B cell (primary cell): ENCODE results near the gene ZP3. TPM values are rescaled to one million over a fixed set of nuclear protein-coding genes. Genes with fewer than 3 reads are reported as not detected.

Source experiments
- ATAC-seq: fragments of 200-7000 bp; cut with Tn5 transposase; one replicate; pipeline ENCODE4 v1.10.0; 2021; ENCODE audit warnings: low read depth, mild to moderate bottlenecking, moderate number of reproducible peaks, moderate library complexity
- CTCF ChIA-PET: fragments of 350-600 bp; sonication (Branson Sonifier 250); formaldehyde crosslinking; loops from one replicate; lab custom pipeline; 2021; ENCODE audit warnings: antibody characterized with exemption, inconsistent platforms; lab: Charles Lee
- POLR2A ChIA-PET: fragments of 350-600 bp; sonication (Branson Sonifier 250); formaldehyde crosslinking; loops from one replicate; lab custom pipeline; 2021; ENCODE audit warnings: antibody characterized with exemption; lab: Charles Lee
- DNase-seq: peaks from one replicate; pipeline ENCODE4 v3.0.0; 2013
- H2AFZ ChIP-seq: 2 replicates; pipeline ENCODE4 v1.6.1; 2012; ENCODE audit warnings: mild to moderate bottlenecking, low read depth, low read length; ENCODE audit not compliant: insufficient read depth, poor library complexity, severe bottlenecking
- H3K27ac ChIP-seq, 2 donors: 1 replicate in 1 of 2; 2 replicates in 1 of 2; pipeline ENCODE4 v1.5.1; 2012 to 2013; ENCODE audit warnings: low read length in 2 of 2, mild to moderate bottlenecking in 2 of 2, moderate library complexity in 1 of 2
- H3K27me3 ChIP-seq, 4 experiments: fragments of 200-600 bp in 1 of 4; sonication (generic) in 1 of 4; replicated peaks in 1 of 4; 1 replicate in 2 of 4; 2 replicates in 2 of 4; pipeline versions ENCODE4 v1.6.1 to v1.7.0; 2013 to 2016; ENCODE audit warnings: low read length in 3 of 4, mild to moderate bottlenecking in 2 of 4, mixed read lengths in 1 of 4, moderate library complexity in 1 of 4; ENCODE audit not compliant: insufficient read depth in 4 of 4, control insufficient read depth in 3 of 4; ENCODE audit errors: control extremely low read depth in 1 of 4
- H3K36me3 ChIP-seq, 2 experiments: replicated peaks in 1 of 2; 1 replicate in 1 of 2; 2 replicates in 1 of 2; pipeline versions ENCODE4 v1.6.1 to v1.7.1; 2013; ENCODE audit warnings: low read length in 1 of 2; ENCODE audit not compliant: insufficient read depth in 2 of 2, control insufficient read depth in 1 of 2; ENCODE audit errors: control extremely low read depth in 1 of 2, extremely low read depth in 1 of 2
- H3K4me1 ChIP-seq, 2 donors: fragments of 200-600 bp in 1 of 2; sonication (generic) in 1 of 2; 1 replicate in 1 of 2; 2 replicates in 1 of 2; pipeline versions ENCODE4 v1.5.1 to v1.6.1; 2013 to 2017; ENCODE audit warnings: low read length in 2 of 2; ENCODE audit not compliant: control insufficient read depth in 2 of 2, insufficient read depth in 2 of 2
- H3K4me2 ChIP-seq: replicated peaks from 2 replicates; pipeline ENCODE3; 2012; ENCODE audit warnings: mild to moderate bottlenecking, low read depth, low read length; ENCODE audit not compliant: poor library complexity, severe bottlenecking
- H3K4me3 ChIP-seq, 5 experiments: fragments of 200-600 bp in 1 of 5; sonication (generic) in 1 of 5; 1 replicate in 3 of 5; 2 replicates in 2 of 5; pipeline versions ENCODE4 v1.5.1 to v1.7.0; 2011 to 2016; ENCODE audit warnings: low read length in 4 of 5, mild to moderate bottlenecking in 4 of 5, low read depth in 2 of 5, control low read depth in 1 of 5, moderate library complexity in 1 of 5; ENCODE audit not compliant: insufficient read depth in 1 of 5; ENCODE audit errors: control extremely low read depth in 1 of 5, extremely low read depth in 1 of 5
- H3K79me2 ChIP-seq: fragments of 200-600 bp; sonication (generic); one replicate; pipeline ENCODE4 v1.6.0; 2016; ENCODE audit warnings: low read length; ENCODE audit not compliant: control insufficient read depth, insufficient read depth
- H3K9ac ChIP-seq: fragments of 200-600 bp; sonication (generic); 2 replicates; pipeline ENCODE4 v1.6.1; 2017; ENCODE audit warnings: mild to moderate bottlenecking, low read length, moderate library complexity
- H3K9me3 ChIP-seq, 3 donors: one replicate each; pipeline versions ENCODE4 v1.6.1 to v1.7.1; 2013; ENCODE audit warnings: low read length in 2 of 3; ENCODE audit not compliant: control insufficient read depth in 2 of 3, insufficient read depth in 1 of 3; ENCODE audit errors: control extremely low read depth in 1 of 3
- H4K20me1 ChIP-seq: 2 replicates; pipeline ENCODE4 v1.6.0; 2012; ENCODE audit warnings: mild to moderate bottlenecking, low read length; ENCODE audit not compliant: insufficient read depth, control insufficient read depth, poor library complexity, severe bottlenecking
- H3K27ac Mint-ChIP-seq: one replicate; pipeline ENCODE4 v1.8.0; 2021; ENCODE audit warnings: mixed read lengths
- H3K27me3 Mint-ChIP-seq: one replicate; pipeline ENCODE4 v1.8.0; 2021; ENCODE audit warnings: mixed read lengths
- H3K4me1 Mint-ChIP-seq: one replicate; pipeline ENCODE4 v1.8.0; 2021; ENCODE audit warnings: mixed read lengths
- H3K4me3 Mint-ChIP-seq: one replicate; pipeline ENCODE4 v1.8.0; 2021; ENCODE audit warnings: mixed read lengths
- H3K9me3 Mint-ChIP-seq: one replicate; pipeline ENCODE4 v1.8.0; 2022; ENCODE audit warnings: mixed read lengths; ENCODE audit not compliant: insufficient read depth
- CTCF ChIP-seq: fragments of 200-600 bp; IDR thresholded peaks from one replicate; pipeline ENCODE4 v1.8.0; 2022; ENCODE audit warnings: antibody characterized with exemption, mild to moderate bottlenecking
- EZH2 ChIP-seq: IDR thresholded peaks from 2 replicates; pipeline ENCODE4 v1.6.1; 2012; ENCODE audit warnings: borderline replicate concordance, low read depth, mild to moderate bottlenecking, moderate library complexity, low read length; ENCODE audit not compliant: insufficient read depth, poor library complexity, severe bottlenecking
- WGBS: methylation state at CpG from one replicate; pipeline ENCODE4 v1.1.5; 2013; ENCODE audit warnings: missing lambda C conversion rate; ENCODE audit not compliant: insufficient coverage; 5-methylcytosine and 5-hydroxymethylcytosine counted together
- intact Hi-C: fragments of 100-400 bp; cut with micrococcal nuclease; formaldehyde crosslinking; loops from one replicate; pipeline ENCODE4 v1.10.0; 2022
- polyA plus RNA-seq: library from polyadenylated mRNA; depleted of rRNA; stranded (reverse); fragments of >200 nt; gene quantifications from 2 replicates; pipeline ENCODE4 v1.2.3, GENCODE V29; 2012
- total RNA-seq, 2 donors: library from RNA; stranded (reverse); fragments of 120-200 nt in 1 of 2; gene quantifications; 1 replicate in 1 of 2; 2 replicates in 1 of 2; pipeline versions ENCODE4 v1.2.3 to v1.2.4, GENCODE V29; 2013 to 2022

ZP3 gene
- total and polyA plus RNA-seq, 2 donors (not counting 1 experiment from before 2014, with no cell fraction given) = 0.64 to 4.4 TPM

- Histone ChIP-seq H3K4me1 (peaks cover 6 to 7% of the 10 kb centered on the region in 2 donors), H3K4me3 (no peak overlapping the region), H3K9ac (no peak overlapping the region), H3K9me3 (no peaks in the 10 kb centered on the region), H2AFZ (no peak overlapping the region), H4K20me1 (no peaks in the 10 kb centered on the region), H3K36me3 (no peaks in the 10 kb centered on the region), H3K27me3 (no peaks in the 10 kb centered on the region), H3K79me2 (no peaks in the 10 kb centered on the region), H3K4me2 (no peak overlapping the region), H3K27ac (no peak overlapping the region)
- CTCF ChIA-PET = no interaction called here
- WGBS = 94% methylated on average over 8 of the region's 9 CpGs
- no peak for ATAC-seq
- TF ChIP-seq EZH2 (no peak), CTCF (no peak)
- no peaks in the 10 kb centered on the region for H3K27me3 Mint-ChIP-seq
- POLR2A ChIA-PET = no interaction called here
- H3K4me1 Mint-ChIP-seq = peaks cover 10% of the 10 kb centered on the region
- no peak overlapping the region for H3K4me3 Mint-ChIP-seq
- DNase-seq = no peak
- no peaks in the 10 kb centered on the region for H3K9me3 Mint-ChIP-seq
- H3K27ac Mint-ChIP-seq = no peak overlapping the region
- intact Hi-C loops = no loop called here
Measured at GRCh38 chr7:76405738-76406137, 19.0 kb upstream of the ZP3 start.

- Histone ChIP-seq H3K4me1 (peaks cover 6 to 7% of the 10 kb centered on the region in 2 donors), H3K36me3 (no peaks in the 10 kb centered on the region), H4K20me1 (no peaks in the 10 kb centered on the region), H2AFZ (no peak overlapping the region), H3K9me3 (no peaks in the 10 kb centered on the region), H3K4me3 (no peak overlapping the region), H3K27me3 (no peaks in the 10 kb centered on the region), H3K79me2 (no peaks in the 10 kb centered on the region), H3K27ac (no peak overlapping the region), H3K9ac (no peak overlapping the region), H3K4me2 (no peak overlapping the region)
- Mint-ChIP-seq H3K27ac (no peak overlapping the region), H3K4me1 (peaks cover 10% of the 10 kb centered on the region), H3K9me3 (no peaks in the 10 kb centered on the region), H3K27me3 (peaks cover 6% of the 10 kb centered on the region), H3K4me3 (no peak overlapping the region)
- intact Hi-C loops = no loop called here
- WGBS = 67% methylated on average over 1 of the region's 4 CpGs
- TF ChIP-seq EZH2 = no peak
- ATAC-seq (no peak), DNase-seq (no peak)
- ChIA-PET POLR2A (no interaction called here), CTCF (no interaction called here)
Measured at GRCh38 chr7:76407718-76408117, 17.0 kb upstream of the ZP3 start.
